Tibial artery (tissue), 4 donors: ENCODE results near the gene OBSCN.
"Not testable (repeated sequence)": the region's sequence is repeated elsewhere in the genome, so short reads cannot be mapped to it uniquely, and the experiment has no call there.

Experiments
- DNase-seq, 2 donors: peaks; one replicate each; pipeline ENCODE4 v3.0.0-alpha.2; 2019
- H3K27ac ChIP-seq, 2 donors: fragments of 200-600 bp; sonication (generic) in 1 of 2; 1 replicate in 1 of 2; 2 replicates in 1 of 2; pipeline ENCODE4 v1.5.1; 2018 to 2019; ENCODE audit warnings: mild to moderate bottlenecking in 1 of 2
- H3K27me3 ChIP-seq, 2 donors: fragments of 200-600 bp; sonication (generic) in 1 of 2; one replicate each; pipeline versions ENCODE4 v1.5.1 to v1.6.0; 2016 to 2019
- H3K36me3 ChIP-seq, 3 donors: fragments of 200-600 bp; sonication (generic) in 2 of 3; one replicate each; pipeline ENCODE4 v1.5.1; 2016 to 2019; ENCODE audit warnings: mild to moderate bottlenecking in 2 of 3
- H3K4me1 ChIP-seq, 4 donors: fragments of 200-600 bp; sonication (generic) in 2 of 4; 1 replicate in 3 of 4; 2 replicates in 1 of 4; pipeline ENCODE4 v1.5.1; 2016 to 2019
- H3K4me3 ChIP-seq, 2 donors: fragments of 200-600 bp; sonication (generic) in 1 of 2; 1 replicate in 1 of 2; 2 replicates in 1 of 2; pipeline ENCODE4 v1.5.1; 2018 to 2019; ENCODE audit warnings: mild to moderate bottlenecking in 2 of 2
- H3K9me3 ChIP-seq, 3 donors: fragments of 200-600 bp; sonication (generic) in 1 of 3; one replicate each; pipeline ENCODE4 v1.5.1; 2016 to 2019
- intact Hi-C: fragments of 100-400 bp; cut with DNase I; formaldehyde crosslinking; loops from one replicate; pipeline ENCODE4 v1.15.0; 2023; ENCODE audit warnings: low total_unique reads
- TF ChIP-seq, protein P1 (sequence below), 2 experiments: fragments of 200-600 bp in 1 of 2; fragments of 450-650 bp in 1 of 2; IDR thresholded peaks; one replicate each; pipeline ENCODE4 v1.5.1; 2017 to 2019; ENCODE audit warnings: antibody characterized with exemption in 2 of 2, mild to moderate bottlenecking in 1 of 2, moderate library complexity in 1 of 2

OBSCN gene

GRCh38 chr1:228264090-228264829 is 56.4 kb downstream of the OBSCN start:
- Histone ChIP-seq H3K36me3 (peaks cover 0 to 41% (median 18%) of the 10 kb centered on the region in 3 donors), H3K9me3 (peaks cover 0 to 14% (median 6%) of the 10 kb centered on the region in 3 donors), H3K27ac (no peak overlapping the region), H3K27me3 (no peaks in the 10 kb centered on the region), H3K4me3 (no peak overlapping the region), H3K4me1 (no peaks in the 10 kb centered on the region)
- intact Hi-C loops, result no loop called here
- TF ChIP-seq, protein P1, sequence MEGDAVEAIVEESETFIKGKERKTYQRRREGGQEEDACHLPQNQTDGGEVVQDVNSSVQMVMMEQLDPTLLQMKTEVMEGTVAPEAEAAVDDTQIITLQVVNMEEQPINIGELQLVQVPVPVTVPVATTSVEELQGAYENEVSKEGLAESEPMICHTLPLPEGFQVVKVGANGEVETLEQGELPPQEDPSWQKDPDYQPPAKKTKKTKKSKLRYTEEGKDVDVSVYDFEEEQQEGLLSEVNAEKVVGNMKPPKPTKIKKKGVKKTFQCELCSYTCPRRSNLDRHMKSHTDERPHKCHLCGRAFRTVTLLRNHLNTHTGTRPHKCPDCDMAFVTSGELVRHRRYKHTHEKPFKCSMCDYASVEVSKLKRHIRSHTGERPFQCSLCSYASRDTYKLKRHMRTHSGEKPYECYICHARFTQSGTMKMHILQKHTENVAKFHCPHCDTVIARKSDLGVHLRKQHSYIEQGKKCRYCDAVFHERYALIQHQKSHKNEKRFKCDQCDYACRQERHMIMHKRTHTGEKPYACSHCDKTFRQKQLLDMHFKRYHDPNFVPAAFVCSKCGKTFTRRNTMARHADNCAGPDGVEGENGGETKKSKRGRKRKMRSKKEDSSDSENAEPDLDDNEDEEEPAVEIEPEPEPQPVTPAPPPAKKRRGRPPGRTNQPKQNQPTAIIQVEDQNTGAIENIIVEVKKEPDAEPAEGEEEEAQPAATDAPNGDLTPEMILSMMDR (IDR thresholded peaks at IDR 0.05), result no peak
- DNase-seq, result no peak

GRCh38 chr1:228265167-228265566 is 57.3 kb downstream of the OBSCN start:
- Histone ChIP-seq H3K36me3 (peaks cover 0 to 32% (median 13%) of the 10 kb centered on the region in 3 donors), H3K4me3 (no peak overlapping the region), H3K4me1 (no peaks in the 10 kb centered on the region), H3K27me3 (no peaks in the 10 kb centered on the region), H3K27ac (no peak overlapping the region), H3K9me3 (peaks cover 0 to 10% (median 0%) of the 10 kb centered on the region in 3 donors)
- TF ChIP-seq, protein P1 (IDR thresholded peaks at IDR 0.05), result no peak
- intact Hi-C loops, result no loop called here
- DNase-seq, result no peak

GRCh38 chr1:228267962-228268880 is 60.4 kb downstream of the OBSCN start:
- intact Hi-C loops, result no loop called here
- H3K36me3 ChIP-seq, result peaks cover 0 to 24% (median 0%) of the 10 kb centered on the region in 3 donors
- no peaks in the 10 kb centered on the region for H3K27me3 ChIP-seq
- DNase-seq, result no peak
- H3K4me3 ChIP-seq, result no peak overlapping the region
- H3K4me1 ChIP-seq, result no peaks in the 10 kb centered on the region
- TF ChIP-seq, protein P1 (IDR thresholded peaks at IDR 0.05), result no peak
- no peaks in the 10 kb centered on the region for H3K9me3 ChIP-seq
- no peak overlapping the region for H3K27ac ChIP-seq

- intact Hi-C loops, result no loop called here
- DNase-seq, result peak in 1 of 2 donors; percentile 20
- H3K27ac ChIP-seq, result no peak overlapping the region
Measured at GRCh38 chr1:228268881-228269265, 61.0 kb downstream of the OBSCN start.

DNA sequence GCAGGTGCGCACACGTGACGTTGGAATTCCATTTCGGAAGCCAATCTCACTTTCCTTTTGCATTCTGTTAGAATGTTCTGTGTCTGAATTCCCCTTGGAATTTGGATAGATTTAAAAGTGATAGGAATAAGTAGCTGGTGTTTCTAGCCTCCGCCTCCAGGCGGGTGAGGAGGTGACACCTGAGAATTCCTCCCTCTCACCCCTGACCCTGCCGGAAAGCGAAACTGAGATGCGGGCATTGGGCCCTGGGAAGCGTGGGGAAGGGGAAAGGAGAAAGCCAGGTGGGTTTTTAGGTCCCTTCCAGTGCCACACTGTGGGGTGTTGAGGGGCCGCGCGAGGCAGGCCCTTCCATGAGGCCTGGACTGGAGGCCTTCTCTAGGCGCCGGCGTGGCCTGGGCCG is 61.6 kb downstream of the OBSCN start:
- H3K27me3 ChIP-seq, H3K4me1 ChIP-seq, DNase-seq, H3K9me3 ChIP-seq, intact Hi-C loops, H3K4me3 ChIP-seq, H3K27ac ChIP-seq: not testable (repeated sequence)
- peaks cover 0 to 15% (median 0%) of the 10 kb centered on the region in 3 donors for H3K36me3 ChIP-seq

More at GRCh38 chr1:228268881-228269265, 61.0 kb downstream of the OBSCN start:
- Histone ChIP-seq H3K27me3 (no peaks in the 10 kb centered on the region), H3K4me1 (no peaks in the 10 kb centered on the region), H3K36me3 (peaks cover 0 to 21% (median 0%) of the 10 kb centered on the region in 3 donors), H3K9me3 (no peaks in the 10 kb centered on the region), H3K4me3 (no peak overlapping the region)
- TF ChIP-seq, protein P1 (IDR thresholded peaks at IDR 0.05), result no peak
